NCI-H1436 treated with DMSO at 0.1 percent for 48 hours (cell line): ENCODE measurements around the gene EAF2.
"Not testable (repeated sequence)": the region's sequence is repeated elsewhere in the genome, so short reads cannot be mapped to it uniquely, and the experiment has no call there.

ENCODE experiments used
- DNase-seq: peaks from one replicate; lab custom pipeline; 2025; lab: John Stamatoyannopoulos, UW

Gene EAF2

DNA sequence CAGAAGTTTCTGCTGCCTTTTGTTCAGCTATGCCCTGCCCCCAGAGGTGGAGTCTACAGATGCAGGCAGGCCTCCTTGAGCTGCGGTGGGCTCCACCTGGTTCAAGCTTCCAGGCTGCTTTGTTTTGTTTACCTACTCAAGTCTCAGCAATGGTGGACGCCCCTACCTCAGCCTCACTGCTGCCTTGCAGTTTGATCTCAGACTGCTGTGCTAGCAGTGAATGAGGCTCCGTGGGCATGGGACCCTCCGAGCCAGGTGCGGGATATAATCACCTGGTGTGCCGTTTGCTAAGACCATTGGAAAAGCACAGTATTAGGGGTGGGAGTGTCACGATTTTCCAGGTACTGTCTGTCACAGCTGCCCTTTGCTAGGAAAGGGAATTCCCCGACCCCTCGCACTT lies 28.2 kb downstream of the EAF2 start:
- not testable (repeated sequence) for DNase-seq

DNA sequence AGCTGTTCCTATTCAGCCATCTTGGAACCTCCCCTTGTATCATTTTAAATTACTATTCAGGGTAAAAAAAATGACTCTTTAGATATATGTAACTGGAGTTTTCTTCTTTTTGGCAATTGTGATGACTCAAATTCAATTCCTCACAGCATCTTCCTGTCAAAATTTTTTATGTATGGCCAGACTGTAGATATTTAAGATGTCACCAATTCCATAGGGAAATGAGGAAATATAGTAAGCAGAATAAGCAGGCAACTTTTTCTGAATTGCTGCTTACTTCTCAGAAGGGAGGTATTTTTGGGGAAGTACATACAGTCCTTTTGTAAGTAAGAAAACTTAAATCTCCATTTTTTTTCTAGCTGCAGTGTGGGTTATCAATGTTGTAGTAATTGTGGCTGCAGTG lies 28.8 kb downstream of the EAF2 start:
- DNase-seq, result no peak

DNA sequence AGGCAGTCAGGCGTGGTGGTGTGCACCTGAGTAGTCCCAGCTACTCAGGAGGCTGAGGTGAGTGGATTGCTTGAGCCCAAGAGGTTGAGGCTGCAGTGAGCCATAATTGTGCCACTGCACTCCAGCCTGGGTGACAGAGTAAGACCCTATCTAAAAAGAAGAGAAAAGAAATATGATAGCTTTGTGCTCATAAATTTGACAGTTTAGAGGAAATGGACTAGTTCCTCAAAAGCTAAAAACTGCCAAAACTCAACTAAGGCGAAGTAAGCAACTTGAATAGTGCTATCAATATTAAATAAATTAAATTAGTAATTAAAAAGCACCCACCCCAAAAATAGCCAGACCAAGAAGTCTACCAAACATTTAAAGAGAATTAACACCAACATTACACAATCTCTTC lies 34.7 kb downstream of the EAF2 start:
- DNase-seq, result no peak

DNA sequence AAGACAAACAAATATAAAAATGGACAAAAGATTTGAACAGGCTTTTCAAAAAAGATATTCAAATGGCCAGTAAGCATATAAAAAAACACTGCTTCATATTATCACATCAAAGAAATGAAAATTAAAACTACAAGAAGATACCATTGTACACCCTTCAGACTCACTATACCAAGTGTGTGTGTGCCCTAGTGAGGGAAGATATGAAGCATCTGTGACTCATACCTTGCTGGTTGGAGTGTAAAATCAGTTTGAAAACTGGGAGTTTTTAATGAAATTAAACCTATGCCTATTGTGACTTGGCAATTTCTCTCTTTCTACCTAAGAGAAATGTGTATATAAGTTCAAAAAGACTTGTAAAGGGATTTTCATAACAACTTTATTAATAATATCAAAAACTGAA lies 35.7 kb downstream of the EAF2 start:
- DNase-seq, result no peak

DNA sequence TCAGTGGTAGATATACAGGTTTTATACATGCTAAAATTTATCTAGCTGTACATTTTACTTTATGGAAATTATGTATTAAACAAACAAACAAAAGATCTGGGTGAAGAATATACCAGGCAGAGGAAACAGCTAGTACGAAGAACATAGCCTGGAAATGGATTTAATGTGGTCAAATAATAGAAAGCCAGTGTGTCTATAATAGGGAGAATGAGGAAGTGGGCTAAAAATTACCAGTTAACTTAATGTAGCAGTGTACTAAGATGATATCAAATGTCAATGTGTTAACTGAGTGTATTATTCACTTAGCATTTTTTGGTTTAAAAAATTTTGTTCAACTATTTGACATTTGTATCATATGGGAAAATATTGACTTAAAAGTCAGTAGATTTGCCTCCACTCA lies 36.4 kb downstream of the EAF2 start:
- no peak for DNase-seq

DNA sequence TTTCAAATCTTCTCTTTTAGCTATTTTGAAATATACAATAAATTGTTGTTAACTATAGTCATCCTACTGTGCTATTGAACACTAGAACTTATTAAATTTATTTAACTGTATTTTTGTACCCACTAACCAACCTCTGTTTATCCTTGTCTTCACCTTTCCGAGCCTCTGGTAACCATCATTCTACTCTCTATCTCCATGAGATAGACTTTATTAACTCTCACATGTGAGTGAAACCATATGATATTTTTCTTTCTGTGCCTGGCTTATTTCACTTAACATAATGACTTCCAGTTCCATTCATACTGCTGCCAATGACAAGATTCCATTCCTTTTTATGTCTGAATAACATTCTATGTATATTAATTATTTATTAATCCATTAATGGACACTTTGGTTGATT lies 43.4 kb downstream of the EAF2 start:
- DNase-seq, result no peak

DNA sequence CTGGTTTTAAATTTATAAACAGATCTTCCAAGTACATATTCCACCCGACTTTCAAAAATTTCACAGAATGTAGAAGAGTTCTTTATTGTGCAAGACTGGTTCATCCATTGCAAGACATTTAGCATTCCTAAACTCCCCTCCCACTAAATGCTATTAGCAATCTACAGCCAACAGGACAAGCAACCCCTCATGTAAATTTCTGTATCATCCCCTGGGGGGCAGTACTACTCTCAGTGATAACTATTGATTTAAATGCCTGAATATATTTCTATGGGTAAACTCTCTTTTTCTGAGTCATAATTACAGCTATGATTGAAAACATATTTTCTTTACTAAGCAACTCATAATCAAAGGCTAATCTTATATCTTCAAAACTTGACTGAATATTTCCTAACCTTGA lies 48.5 kb downstream of the EAF2 start:
- DNase-seq, result no peak

DNA sequence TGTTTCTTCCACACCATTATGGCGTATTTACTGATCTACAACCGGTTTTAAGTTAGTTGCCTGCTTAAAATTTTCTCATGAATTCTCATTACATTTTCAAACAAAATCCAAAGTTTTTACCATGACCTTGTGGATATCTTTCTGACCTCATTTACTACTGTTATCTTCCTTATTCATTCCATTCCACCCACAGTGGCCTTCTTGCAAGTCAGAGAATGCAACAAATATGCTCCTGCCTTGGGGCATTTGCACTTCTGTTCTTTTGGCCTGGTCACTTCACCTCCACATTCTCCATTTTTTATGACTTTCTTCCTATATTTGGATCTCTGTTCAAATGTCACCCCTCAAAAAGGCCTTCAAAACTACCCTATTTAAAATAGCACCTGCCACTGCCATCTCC lies 50.4 kb downstream of the EAF2 start:
- no peak for DNase-seq

DNA sequence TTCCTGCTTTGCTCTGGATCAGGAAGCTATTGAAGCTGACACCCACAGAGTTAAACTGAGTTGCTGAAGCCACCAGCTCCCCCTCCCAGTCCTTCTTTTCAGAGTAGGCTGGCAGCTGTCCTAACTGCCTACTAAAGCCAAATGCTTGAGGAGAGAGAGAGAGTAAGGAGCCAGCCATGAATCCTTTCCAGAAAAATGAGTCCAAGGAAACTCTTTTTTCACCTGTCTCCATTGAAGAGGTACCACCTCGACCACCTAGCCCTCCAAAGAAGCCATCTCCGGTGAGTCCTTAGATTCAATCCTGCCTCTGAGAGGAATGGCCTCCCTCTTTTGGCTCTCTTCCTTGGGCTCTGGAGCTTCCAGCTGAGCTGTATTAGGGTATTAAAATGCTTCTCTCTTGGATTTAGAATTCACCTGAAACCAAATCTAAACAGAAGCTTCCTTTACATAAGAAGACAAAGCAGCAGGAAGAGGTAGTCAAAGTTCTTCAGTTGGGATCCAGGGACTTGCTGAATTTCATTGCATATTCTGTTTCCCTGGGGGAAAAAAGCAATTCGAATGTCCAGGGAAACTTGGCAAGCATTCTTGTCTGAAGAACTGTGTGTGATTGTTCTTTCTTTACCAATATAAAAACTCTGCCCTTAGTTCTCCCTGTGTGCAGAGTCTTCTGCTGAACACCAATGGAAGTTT lies 59.4 kb downstream of the EAF2 start, which contains the start of gene SLC15A2:
Gene SLC15A2, plus strand, starts transcription at position 101 of the 690 bp plus-strand sequence. Its CDS starts 76 bp downstream, at position 177.
- DNase-seq, result no peak

DNA sequence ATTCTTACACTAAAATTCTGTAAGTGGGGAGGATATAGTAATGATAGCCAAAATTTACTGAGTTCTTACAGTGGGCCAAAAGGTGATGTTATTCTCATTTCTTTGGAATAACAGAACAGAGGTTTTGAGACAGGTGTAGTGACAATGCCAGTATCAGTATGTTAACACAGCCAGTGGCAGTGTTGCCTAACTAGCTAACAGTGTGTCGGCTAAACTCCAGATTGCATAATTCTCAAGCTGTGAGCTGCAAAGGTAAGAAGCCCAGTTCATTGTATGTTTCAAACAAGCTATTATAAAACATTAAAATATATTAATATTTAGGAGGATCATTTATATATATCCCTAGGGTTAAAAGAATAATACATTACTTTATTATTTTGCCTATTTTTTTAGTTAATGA lies 60.1 kb downstream of the EAF2 start:
- no peak for DNase-seq

DNA sequence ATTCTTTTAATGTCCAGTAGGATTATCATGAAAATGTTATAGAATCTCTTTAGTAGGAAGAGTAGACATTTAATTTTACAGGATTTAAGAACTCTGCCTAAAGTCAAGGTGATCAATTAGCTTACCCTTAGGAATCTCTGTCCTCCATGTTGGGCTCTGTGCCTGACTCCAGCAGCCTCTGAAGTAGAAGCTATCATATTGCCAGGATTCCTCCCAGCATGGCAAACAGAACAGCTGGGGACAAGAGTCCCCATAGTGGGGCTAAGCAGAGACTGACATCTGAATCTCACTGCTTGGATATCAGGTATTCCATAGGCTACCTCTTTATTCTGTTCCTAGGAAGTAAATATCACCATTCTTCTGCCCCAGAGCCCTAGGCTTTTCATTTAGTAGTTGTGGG lies 60.7 kb downstream of the EAF2 start:
- no peak for DNase-seq

DNA sequence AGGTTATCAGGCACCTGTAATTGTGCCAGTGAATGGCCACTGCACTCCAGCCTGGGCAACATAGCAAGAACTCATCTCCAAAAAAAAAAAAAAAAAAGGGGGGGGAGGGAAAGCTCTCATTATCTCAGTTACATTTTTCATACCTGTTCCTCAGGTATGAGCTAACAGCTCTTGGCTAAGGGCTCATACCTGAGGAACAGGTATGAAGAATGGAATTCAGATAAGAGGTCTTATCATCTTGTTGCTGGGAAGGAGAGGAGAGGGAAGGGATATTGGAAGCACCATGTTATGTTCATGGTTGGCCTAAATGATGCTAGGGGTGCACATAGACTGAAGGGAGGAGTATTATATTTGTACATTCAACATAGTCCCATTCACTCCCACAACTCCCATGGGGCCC lies 61.8 kb downstream of the EAF2 start:
- no peak for DNase-seq

DNA sequence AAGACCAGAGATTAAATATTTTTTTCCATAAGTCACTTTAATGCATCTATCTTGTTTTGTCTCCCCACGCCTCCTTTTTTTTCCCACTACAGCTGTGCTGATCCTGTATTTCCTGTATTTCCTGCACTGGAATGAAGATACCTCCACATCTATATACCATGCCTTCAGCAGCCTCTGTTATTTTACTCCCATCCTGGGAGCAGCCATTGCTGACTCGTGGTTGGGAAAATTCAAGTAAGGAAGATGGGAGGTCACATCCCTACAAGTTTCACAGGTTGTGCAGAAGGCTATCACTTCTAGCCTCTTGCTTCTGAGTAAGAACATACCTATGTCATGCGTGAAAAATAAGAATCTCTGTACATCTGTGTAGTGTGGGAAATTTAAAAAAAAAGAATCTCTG lies 62.3 kb downstream of the EAF2 start:
- DNase-seq, result no peak

DNA sequence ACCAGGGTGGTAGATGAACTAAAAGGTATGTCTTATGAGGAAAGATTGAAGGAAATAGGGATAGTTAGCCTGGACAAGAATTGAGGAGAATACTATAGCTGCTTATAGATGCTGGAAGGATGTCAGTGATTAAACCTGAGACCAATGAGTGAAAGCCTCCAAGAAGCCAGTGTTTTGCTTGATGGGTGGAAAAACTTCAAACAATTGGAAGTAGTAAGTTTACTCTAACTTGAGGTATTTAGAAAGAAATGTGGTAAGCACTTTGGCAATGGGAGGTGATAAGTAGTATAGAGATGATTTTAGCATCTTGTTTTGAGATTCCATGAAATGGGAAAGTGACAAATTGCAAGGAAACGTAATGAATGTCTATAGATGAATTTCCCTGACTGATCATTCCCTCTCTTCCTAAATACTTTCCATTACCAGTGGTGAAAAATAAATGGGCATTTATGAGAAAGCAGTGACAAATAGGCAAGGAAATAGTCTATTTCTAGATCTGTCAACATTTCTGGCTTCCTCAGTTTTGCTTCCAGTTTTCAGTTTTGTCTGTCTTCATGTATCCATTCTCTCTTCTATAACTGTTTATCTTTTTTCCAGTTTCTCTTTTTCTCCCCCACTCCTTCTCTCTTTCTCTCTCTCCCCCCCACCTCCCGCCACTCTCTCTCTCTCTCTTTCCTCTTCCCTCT lies 78.4 kb downstream of the EAF2 start:
- DNase-seq, result no peak

DNA sequence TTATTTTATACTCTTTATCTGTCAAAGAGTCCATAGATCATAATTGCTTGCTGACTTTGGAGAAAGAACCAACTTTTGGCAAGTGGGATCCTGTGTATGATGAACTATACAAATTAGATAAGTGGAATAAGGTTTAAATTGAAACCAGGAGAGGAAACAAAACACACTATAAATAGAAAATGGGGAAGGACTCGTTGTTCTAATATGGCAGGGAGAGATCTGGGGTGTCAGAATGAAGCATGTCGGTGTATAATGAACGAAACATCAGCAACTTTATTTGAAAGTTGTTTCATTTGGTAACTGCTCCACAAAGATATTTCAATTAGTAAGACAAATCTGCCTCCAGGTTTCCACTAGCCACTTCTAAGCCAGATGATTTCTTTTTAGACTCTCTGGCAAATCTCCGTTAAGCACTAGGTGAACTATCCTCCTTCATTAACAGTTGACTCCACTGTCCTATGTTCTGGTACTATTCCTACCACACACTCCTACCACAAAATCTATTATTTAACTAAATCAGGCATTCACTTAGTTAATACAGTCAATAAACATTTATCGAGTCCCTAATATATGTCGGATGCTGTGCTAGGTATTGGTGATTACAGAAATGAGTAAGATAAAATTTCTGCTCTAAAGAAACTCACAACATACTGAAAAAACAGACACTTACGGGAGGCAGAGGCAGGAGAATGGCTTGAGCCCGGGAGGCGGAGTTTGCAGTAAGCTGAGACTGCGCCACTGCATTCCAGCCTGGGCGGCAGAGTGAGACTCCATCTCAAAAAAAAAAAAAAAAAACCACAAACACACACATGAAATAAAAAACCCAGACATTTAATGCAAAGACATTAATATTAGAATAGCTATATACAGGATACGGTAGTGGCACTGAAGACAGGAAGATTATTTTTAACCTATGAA lies 79.3 kb downstream of the EAF2 start:
- DNase-seq, result no peak

DNA sequence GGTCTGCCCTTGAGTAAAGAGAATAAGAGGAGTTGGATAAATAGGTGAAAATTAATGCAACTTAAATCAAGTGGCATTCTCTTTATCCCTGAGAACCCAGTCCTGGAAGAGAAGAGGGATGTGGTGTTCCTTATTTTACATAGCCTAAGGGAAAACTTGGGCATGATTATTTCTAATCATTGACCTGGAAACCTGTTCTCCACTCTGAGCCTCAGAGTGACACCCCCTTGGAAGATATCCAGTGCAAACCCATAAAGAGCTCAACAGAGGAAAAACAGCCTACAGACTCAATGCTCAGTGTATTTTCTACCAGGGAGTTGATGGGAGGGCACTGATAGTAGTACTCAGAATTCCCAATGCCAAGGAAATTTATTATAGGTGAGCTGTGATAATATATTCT lies 81.2 kb downstream of the EAF2 start:
- no peak for DNase-seq

DNA sequence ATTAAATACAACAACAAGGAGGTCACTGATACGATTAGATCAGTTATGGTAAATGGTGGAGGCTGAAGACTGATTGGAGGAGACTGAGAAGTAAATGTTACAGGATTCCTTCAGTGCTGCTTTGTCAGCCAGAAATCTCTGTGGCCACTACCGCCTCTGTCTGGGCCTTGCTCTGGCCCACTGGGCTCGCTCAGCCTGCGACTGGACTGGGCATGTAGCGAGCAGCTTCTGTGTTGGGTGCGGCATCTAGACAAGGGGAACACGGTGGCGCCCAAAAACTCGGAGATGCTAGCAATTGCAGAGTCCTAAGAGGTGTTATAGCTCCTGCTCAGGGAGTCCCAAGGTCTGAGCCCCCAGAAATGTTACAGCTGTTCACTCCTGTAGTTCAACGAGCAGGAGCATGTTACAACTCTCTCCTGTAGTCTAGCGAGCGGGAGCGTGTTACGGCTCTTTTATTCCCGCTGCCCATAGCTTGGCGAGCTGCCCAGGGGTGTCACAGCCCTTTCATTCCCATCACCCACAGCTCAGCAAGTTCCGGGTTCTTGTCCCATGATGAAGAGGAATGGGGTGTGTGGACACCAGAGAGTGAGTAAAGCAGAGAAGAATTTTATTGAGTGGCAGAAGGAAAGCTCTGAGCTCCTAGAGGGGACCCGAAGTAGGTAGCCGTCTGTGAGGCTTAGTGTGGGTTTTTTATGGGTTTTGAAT lies 83.9 kb downstream of the EAF2 start:
- no peak for DNase-seq

DNA sequence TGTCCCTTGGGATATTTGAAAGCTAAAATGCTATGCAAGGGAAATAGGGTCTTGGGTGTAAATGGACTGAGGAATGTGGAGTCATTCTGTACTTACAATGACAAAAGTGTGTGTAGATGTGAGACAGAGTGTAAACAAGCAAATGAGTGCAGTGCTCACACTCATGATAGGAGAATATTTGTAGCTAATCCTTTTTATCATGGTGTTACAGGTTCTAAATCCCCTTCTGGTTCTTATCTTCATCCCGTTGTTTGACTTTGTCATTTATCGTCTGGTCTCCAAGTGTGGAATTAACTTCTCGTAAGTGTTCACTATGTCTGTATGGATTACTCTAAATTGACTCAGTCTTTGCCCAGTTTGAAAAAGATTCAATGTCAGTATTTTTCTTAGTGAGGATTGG lies 89.7 kb downstream of the EAF2 start:
- no peak for DNase-seq

DNA sequence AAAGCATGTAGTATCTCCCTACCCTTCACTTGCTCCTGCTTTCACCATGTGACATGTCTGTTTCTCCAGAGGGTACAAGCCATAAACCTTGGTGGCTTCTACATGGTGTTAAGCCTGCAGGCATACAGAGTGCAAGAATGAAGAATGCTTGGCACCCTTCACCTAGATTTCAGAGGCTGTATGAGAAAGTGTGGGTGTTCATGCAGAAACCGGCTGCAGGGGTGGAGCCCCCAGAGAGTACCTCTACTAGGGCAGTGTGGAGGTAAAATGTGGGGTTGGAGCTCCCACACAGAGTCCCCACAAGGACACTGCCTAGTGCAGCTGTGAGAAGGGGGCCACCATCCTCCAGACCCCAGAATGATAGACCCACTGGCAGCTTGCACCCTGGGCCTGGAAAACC lies 91.4 kb downstream of the EAF2 start:
- no peak for DNase-seq
